GM19397 (cell line): ENCODE data around the gene LHFPL4.
"Not testable (repeated sequence)": the region's sequence is repeated elsewhere in the genome, so short reads cannot be mapped to it uniquely, and the experiment has no call there.

ENCODE experiments used
- ATAC-seq: cut with Tn5 transposase; IDR thresholded peaks from one replicate; pipeline ENCODE4 v1.9.1; 2021; ENCODE audit warnings: mild to moderate bottlenecking, moderate library complexity; ENCODE audit not compliant: unreplicated experiment

LHFPL4 gene

DNA sequence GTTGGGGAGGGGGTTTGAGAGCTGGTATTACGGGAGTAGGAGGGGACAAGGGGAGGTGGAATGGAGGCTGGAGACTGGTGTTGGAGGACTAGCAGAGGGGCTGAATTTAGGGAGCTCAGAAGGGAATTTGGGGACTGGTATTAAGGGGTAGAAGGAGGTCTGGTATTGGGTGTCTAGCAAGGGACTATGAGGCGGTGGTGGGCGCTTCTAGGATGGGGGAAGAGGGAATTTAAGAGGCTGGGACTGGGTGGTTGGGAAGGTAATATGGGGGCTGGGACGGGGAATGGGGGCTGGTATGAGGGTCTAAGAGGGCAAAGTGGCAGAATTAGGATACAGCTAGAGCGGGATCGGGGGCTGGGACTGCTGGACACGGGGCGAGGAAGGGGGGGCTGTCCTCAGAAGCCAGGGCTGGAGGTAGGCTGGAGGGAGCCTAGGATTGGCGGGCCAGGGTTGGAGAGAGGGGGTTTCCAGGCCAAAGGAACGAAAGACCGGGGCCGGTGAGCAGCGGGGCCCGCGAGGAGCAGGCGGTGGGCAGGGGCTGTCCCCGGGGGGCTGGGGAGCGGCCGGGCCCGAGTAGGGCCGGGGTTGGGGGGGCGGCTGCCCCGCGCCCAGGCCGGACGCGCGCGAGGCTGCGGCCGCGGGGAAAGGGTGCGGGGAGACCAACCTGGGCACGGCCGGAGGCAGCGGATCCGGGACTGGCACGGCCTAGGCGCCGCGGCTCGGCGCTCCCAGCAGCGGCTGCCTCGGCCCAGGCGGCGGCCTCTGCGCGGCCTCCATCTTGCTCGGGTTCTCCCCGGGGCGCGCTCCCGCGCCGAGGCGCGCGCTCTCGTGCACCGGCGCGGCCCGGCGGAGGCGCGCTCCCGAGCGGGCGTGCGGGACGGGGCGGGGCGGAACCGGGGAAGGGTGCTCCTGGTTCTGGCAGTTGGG, at the start of gene LHFPL4:
TSS of gene LHFPL4 (minus strand) at position 802 of the 927 bp plus-strand sequence. CDS start 1,143 bp downstream, outside the sequence.
- ATAC-seq = no peak

DNA sequence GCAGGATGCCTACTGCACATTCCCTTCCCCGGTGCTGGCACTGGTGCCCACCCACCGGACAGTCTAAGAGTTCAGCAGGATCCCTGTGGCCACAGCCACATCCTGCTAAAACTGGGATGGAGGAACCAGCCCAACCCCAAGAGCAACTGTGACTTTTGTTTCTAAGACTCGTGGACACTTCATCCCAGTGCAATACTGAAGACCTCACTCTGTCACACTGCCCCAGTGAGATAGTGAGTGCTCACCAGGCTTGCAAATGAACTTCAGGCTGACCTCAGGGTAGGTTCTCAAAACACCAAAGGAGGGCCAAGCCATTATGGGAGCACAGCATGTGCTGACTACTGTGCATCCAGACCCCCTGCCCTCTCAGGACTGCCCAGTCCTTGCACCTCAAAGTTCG, 49.0 kb upstream of the LHFPL4 start:
- ATAC-seq = no peak

DNA sequence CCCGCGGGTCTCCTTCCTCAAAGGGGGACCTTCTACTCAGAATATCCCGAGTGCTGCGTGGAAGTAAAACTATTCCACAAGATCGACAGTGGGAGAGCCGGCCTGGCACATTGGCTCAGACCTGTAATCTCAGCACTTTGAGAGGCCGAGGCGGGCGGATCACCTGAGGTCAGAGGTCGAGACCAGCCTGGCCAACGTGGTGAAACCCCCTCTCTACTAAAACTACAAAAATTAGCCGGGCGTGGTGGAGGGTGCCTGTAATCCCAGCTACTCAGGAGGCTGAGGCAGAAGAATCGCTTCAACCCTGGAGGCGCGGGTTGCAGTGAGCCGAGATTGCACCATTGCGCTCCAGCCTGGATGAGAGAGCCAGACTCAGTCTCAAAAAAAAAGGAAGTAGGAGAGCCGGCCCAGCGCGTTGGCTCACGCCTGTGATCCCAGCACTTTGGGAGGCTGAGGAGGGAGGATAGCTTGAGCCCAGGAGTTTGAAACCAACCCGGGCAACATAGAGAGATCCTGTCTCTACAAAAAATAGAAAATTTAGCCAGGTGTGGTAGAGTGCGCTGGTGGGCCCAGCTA, 47.5 kb upstream of the LHFPL4 start:
- not testable (repeated sequence) for ATAC-seq

DNA sequence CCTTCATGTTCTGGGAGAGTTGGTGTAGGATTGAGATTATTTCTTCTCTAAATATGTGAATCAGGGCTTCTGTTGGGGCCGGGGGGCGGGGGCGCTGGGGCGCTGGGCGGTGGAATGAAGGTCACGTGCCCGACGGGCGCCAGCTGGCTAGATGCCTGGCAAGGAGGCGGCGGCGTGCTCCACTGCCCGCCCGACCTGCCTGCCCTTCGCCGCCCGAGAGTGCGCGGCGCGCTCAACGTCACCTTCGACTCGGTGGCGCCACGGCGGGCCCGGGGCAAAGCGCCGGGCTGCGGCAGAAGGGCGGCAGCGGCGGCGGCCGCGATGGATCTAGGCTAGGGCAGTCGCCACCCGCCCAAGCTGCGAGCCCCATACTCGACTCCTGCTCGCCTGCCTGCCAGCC, 47.0 kb upstream of the LHFPL4 start:
- no peak for ATAC-seq

DNA sequence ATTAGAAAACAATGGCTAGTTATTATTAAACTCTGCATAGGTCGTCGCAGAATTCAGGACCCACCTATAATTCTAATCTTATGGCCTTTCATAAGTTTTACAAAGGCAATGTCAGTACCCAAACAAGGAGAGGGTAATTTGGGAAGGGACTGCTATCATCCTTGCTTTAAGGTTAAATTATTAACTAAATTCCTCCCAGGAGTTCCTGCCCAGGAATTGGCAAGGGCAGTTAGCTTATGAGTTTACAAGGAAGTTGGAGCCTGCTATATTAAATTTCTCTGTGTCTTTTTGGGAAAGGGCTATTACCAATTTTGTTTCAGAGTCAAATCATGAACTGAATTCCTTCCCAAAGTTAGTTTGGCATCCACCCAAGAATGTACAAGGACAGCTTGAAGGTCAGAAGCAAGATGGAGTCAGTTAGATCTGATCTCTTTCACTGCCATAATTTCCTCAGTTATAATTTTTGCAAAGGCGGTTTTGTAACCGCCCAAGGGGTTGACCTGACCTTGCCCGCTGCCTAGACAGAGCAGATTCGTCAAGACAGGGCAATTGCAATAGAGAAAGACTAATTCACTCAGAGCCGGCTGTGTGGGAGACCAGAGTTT, 45.3 kb upstream of the LHFPL4 start:
- ATAC-seq = no peak

DNA sequence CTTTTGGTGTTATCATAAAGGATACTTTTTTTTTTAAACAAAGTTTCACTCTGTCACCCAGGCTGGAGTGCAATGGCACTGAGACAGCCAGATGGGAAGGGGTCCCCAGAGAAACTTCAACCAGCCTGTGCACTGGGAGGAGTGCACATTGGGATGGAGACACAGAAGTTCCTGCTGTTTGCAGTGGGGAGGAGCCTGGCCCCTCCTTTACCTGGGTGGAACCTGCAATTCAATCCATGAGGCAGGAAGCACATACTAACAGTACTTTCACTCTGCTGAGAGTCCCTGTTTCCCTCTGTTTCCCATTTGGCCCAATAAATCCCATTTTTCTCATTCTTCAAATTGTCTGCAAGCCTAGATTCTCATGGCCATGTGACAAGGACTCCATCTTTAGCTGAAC, 42.3 kb upstream of the LHFPL4 start:
- no peak for ATAC-seq

DNA sequence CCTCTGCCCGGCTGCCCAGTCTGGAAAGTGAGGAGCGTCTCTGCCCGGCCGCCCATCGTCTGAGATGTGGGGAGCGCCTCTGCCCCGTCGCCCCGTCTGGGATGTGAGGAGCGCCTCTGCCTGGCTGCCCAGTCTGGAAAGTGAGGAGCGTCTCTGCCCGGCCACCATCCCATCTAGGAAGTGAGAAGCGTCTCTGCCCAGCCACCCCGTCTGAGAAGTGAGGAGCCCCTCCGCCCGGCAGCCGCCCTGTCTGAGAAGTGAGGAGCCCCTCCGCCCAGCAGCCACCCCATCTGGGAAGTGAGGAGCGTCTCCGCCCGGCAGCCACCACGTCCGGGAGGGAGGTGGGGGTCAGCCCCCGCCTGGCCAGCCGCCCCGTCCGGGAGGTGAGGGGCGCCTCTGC, 38.2 kb upstream of the LHFPL4 start:
- ATAC-seq = not testable (repeated sequence)

DNA sequence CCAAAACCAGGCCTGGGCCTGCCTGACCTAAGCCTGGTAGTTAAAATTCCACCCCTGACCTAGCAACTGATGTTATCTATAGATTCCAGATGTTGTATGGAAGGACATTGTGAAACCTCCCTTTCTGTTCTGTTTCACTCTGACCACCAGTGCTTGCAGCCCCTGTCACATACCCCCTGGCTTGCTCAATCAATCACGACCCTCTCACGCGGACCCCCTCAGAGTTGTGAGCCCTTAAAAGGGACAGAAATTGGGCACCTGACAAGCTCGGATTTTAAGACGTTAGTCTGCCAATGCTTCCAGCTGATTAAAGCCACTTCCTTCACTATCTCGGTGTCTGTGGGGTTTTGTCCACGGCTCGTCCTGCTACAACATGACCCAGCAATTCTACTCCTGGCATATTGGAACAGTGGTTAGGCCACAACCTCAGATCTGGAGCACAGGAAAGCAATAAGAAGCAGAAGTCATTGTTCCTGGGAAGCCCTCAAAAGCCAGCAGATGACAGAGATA, 36.7 kb upstream of the LHFPL4 start:
- ATAC-seq = no peak

DNA sequence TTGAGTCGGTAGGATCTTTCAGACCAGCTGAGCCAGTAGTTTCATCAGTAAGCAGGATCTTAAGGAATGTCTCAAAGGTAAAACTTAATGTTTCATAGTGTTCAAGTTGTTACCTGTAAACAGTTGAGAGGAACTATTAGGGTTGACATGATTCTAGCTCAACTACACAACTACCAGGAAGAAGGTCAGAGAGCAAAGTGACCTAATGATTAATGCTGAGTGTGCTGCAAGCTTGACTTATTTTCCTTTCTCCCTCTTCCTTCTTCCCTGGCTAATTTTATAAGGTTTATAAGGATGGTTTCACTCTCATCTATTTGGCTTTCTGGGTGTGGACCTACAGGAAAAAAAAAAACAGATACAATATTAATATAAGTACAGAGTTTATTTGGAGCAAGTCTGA, 30.2 kb upstream of the LHFPL4 start:
- no peak for ATAC-seq

DNA sequence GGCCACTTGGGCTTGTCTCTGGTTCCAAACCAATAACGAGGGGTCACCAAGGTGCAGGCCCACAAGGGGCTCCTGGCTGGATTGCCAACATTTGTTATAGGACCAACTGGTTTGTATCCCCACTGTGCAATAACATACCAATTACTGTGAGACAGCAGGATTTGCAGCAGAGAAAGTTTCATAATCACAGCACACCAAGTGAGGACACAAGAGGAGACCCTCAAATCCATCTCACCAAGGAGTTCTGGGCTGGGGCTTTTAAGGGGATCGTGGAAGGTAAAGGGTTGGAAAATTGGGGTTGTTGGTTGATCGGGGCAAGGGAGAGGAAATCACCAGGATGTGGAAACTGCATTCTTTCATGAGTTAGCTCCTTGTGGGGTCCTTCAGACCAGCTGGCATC, 29.7 kb upstream of the LHFPL4 start:
- ATAC-seq = no peak

DNA sequence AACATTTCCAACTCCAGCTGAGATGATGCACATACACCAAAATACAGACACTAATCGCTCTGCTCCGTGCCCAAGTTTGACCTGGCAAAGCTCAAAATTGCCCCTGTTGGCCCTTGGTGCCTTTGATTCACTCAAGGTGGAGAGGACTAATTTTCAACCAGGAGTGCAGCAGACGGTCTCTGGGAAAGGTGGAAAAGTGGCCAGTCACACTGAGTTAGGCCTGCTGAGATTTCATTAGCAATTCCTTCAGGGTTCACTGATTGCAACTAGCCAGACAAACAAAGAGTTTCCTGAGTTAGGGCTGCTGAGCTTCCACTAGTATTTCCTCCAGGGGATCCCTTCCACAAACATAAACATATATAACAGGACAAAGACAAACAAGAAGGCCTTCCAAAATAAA, 28.7 kb upstream of the LHFPL4 start:
- no peak for ATAC-seq

DNA sequence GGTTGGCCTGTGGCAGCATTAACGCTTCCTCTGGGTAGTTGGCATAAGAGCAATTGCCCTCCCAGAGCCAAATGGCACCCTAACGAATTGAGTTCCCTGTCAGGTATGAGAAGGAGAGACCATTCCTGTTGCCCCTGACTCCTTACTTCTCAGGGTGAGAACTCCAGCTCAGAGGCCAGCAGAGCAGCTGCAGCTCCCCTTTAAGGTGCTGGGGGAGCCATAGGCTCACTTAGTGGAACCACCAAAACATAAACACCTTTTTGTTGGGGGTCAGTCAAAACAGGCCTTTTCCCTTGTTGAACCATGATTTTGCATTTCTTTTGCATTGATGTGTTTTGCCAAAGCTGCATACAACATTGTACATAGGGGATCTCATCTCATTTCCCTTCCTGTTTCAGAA, 28.1 kb upstream of the LHFPL4 start:
- ATAC-seq = no peak

DNA sequence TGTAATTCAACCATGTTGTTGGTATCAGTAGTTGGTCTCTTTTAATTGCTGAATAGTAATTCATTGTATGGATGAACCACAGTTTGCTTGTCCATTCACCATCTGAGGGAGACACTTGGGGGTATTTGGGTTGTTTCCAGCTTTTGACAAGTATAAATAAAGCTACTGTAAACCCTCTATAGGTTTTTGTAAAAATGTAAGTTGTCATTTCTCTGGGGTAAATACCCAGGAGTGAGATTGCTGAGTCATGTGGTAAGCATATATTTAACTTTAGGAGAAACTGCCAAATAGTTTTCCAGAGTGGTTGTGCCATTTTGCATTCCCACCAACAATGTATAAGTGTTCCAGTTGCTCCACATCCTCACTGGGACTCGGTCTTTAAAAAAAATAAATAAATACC, 15.4 kb upstream of the LHFPL4 start:
- ATAC-seq = no peak

DNA sequence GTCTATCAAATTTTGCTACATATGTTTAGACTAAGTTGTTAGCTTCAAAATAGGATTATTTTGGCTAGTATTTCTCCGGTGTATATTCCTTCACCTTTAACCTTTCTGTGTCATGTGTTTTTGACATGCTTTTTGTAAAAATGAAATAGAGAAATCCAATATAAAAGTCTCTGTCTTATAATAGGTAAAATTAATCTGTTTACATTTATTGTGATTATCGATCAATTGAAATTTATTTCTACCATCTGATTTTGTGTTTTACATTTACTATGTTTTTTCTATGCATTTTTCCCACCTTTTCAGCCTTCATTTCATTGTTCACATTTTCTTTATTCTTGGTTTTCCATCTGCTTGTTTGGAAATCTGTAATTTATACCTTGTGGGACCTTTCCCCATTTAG, 11.7 kb upstream of the LHFPL4 start:
- ATAC-seq = no peak

DNA sequence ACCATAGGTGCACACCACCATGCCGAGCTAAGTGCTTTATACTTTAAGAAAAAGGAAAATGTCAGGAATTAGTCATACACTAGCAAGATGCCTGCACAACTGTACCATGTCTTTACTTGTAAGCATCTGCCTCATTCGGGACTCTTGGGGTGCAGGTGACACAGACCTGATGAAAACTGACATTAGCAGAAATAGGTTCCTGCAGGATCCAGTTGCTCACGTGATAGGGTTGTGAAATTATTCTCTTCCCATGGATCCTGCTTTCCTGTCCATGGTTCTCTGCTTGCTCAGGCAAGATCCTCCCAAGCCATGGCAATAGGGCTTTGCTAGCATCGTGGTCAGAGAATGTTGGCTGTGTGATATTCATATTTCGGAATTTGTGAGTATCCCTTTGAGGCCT, 10.2 kb upstream of the LHFPL4 start:
- ATAC-seq = no peak

DNA sequence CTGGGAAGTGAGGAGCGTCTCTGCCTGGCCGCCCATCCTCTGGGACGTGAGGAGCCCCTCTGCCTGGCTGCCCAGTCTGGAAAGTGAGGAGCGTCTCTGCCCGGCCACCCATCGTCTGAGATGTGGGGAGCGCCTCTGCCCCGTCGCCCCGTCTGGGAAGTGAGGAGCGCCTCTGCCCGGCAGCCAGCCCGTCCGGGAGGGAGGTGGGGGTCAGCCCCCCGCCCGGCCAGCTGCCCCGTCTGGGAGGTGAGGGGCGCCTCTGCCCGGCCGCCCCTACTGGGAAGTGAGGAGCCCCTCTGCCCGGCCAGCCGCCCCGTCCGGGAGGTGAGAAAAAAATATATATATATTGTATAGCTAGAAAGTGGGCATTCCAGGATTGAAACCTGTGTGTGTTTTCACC, 6.4 kb upstream of the LHFPL4 start:
- ATAC-seq = not testable (repeated sequence)

DNA sequence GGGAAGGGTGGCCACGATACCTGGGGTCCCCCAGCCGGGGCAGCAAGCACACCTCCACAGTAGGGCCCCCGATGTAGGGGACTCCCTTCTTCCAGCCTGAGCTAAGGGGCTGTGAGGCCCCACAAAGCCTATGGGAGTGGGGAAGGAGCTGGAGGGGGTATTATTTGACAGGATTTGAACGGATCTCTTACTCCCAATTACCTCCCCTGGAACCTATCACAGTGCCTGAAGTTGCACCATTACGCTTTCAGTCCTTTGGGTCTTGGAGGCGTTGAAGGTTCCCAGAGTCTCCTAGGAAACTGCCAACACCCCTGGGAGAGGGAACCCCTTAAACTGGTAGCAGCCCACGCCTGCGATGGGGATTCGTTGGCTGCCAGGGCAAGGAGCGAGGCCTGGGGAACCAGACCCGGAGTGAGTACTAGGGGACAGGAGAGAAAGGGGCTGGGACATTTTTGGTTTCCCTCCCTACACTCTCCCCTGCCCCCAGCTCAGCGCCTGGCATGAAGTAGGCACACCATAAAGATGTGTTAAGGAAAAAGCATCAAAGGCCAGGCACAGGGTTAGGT, 409 bp upstream of the LHFPL4 start:
- no peak for ATAC-seq

DNA sequence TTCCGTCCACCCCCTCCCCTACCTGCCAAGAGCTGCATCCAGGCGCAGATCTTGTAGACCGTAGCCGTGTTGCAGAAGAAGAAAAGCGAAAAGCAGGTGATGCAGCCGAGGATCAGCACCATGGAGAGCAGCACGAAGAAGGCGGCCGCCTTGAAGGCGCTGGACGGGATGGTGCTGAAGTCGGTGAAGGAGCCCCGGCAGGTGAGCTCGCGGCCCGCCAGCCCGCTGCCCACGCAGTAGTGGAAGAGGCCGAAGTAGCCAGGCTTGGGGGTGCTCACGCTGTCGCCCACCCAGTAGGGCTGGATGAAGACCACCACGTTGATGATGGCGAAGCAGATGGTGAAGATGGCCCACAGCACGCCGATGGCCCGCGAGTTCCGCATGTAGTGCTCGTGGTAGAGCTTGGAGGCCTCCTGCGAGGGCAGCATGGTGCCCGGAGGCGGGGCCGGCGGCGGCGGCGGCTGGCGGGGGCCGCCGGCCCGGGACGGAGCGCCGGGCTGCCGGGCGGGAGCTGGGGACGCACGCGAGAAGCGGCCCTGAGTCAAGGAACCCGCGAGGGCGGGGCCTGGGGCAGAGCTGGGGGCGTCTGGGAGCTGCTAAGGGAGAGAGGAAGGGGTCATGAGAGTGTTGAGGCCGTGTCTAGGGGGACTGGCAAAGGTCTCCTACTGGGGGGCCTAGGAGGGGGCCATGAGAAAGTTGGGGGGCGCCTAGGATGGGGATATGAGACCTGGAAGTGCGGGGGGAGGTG, 1.2 kb downstream of the LHFPL4 start:
- no peak for ATAC-seq

DNA sequence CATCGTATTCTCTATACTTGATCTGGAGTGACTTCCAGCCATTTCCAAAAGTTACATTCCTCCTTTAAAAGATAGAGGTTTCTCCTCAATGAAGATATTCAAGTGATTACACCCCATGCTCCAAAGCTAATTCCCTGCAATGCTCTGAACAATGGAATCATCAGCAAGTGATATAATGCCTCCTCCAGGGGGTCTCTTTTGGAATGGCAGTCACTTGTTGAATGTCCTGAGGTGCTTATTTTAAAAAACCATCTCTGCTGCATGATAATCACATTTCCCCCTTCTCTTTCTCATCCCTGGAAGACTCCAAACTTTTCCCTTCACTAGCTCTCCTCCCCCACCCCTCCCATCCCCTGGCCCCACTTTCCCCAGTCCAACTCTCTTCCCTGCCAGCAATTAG, 2.6 kb downstream of the LHFPL4 start:
- ATAC-seq = no peak

DNA sequence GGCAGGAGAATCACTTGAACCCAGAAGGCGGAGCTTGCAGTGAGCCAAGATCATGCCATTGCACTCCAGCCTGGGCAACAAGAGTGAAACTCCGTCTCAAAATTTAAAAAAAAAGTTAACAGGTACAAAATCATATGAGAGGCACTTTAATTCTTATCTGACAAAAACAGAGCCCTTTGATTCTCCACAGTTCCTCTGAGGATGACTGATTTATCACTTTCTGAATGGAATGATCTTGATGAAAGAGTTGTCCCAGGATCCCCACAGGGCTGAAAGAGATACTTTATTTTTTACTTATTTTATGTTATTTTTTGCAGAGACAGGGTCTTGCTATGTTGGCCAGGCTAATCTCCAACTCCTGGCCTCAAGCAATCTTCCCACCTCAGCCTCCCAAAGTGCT, 4.0 kb downstream of the LHFPL4 start:
- ATAC-seq = no peak

DNA sequence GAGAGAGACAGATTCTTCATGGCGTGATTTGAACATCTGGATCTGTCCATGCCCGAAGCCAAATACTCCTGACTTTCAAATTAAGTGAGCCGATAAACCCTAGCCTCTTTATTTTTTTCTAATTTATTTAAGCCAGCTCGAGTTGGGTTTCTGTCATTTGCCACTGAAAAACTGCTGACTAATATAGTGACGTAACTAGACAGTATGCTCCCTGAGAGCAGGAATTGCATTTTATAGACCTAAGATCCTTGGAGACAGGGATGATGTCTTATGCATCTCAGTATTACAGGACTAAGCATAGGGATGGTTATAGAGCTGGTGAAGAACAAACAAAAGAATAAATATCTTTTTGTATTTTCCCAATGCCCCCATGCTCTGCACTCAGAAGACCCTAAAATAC, 4.6 kb downstream of the LHFPL4 start:
- ATAC-seq = no peak
